ENCODE results near the gene FGD3.

The FGD3 gene

GRCh38 chr9:93025736-93026135 is 78.4 kb downstream of the FGD3 start:
- no peak for TF ChIP-seq ZFX (IDR thresholded peaks at IDR 0.05; ENCODE audit: borderline replicate concordance)
- TF ChIP-seq, protein P1, sequence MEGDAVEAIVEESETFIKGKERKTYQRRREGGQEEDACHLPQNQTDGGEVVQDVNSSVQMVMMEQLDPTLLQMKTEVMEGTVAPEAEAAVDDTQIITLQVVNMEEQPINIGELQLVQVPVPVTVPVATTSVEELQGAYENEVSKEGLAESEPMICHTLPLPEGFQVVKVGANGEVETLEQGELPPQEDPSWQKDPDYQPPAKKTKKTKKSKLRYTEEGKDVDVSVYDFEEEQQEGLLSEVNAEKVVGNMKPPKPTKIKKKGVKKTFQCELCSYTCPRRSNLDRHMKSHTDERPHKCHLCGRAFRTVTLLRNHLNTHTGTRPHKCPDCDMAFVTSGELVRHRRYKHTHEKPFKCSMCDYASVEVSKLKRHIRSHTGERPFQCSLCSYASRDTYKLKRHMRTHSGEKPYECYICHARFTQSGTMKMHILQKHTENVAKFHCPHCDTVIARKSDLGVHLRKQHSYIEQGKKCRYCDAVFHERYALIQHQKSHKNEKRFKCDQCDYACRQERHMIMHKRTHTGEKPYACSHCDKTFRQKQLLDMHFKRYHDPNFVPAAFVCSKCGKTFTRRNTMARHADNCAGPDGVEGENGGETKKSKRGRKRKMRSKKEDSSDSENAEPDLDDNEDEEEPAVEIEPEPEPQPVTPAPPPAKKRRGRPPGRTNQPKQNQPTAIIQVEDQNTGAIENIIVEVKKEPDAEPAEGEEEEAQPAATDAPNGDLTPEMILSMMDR (IDR thresholded peaks at IDR 0.05) = no peak
- H3K27ac ChIP-seq = no peak overlapping the region

DNA sequence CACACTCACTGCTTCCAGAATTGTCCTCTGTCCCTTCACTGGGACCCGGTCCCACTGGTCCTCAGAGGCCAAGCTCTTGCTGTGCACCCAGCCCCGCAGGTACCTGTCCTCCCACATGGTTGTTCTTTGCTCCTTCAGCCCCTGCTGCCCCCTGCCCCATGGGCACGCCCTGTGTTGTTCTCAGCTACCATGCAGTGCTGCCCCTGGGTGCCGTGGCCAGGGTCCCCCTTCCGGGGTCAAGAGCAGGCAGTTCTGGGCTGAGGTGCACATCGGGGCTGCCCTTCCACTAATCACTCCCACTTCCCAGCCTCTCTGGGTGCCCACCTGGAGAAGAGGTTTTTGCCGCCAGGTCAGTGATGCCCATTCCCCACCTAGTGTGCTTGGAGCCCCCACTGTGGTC is 79.3 kb downstream of the FGD3 start:
- no peak overlapping the region for H3K27ac ChIP-seq
- no peak for TF ChIP-seq ZFX (IDR thresholded peaks at IDR 0.05; ENCODE audit: borderline replicate concordance)
- TF ChIP-seq, protein P1 (IDR thresholded peaks at IDR 0.05) = no peak

GRCh38 chr9:93027750-93028149 is 80.4 kb downstream of the FGD3 start:
- TF ChIP-seq, protein P1 (IDR thresholded peaks at IDR 0.05) = no peak
- no peak for TF ChIP-seq ZFX (IDR thresholded peaks at IDR 0.05; ENCODE audit: borderline replicate concordance)
- no peak overlapping the region for H3K27ac ChIP-seq

DNA sequence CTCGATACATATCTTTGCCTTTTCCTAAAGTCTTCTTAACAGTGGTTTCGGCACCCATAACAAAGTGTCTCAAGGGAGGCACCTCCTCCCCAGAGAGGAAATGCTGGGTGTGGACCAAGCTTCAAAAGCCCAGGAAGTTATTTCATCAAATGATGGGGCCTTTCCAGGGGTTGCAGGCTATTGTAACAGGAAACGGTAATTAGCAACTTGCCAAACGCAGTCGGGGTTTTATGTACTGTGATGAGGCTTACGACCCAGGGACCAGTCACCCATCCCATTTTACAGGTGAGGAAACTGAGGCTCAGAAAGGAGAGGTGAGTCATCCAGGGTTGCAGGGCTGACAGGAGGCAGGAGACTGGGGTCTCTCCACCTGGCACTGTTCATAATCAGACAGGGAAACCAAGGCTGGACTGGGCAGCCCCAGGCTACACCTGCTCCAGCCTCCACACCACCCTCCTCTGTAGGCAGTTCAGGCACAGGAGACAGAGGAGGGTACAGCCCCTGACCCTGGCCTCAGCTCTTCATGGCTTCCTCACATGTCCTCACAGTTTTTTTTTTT is 81.2 kb downstream of the FGD3 start:
- H3K27ac ChIP-seq = no peak overlapping the region

GRCh38 chr9:93030642-93031628 is 83.6 kb downstream of the FGD3 start:
- TF ChIP-seq ZFX (IDR thresholded peaks at IDR 0.05; ENCODE audit: borderline replicate concordance) = no peak
- TF ChIP-seq, protein P1 (IDR thresholded peaks at IDR 0.05) = no peak
- H3K27ac ChIP-seq = no peak overlapping the region

More for the DNA sequence above, 81.2 kb downstream of the FGD3 start:
- TF ChIP-seq ZFX (IDR thresholded peaks at IDR 0.05; ENCODE audit: borderline replicate concordance) = no peak
- TF ChIP-seq, protein P1 (IDR thresholded peaks at IDR 0.05) = no peak

DNA sequence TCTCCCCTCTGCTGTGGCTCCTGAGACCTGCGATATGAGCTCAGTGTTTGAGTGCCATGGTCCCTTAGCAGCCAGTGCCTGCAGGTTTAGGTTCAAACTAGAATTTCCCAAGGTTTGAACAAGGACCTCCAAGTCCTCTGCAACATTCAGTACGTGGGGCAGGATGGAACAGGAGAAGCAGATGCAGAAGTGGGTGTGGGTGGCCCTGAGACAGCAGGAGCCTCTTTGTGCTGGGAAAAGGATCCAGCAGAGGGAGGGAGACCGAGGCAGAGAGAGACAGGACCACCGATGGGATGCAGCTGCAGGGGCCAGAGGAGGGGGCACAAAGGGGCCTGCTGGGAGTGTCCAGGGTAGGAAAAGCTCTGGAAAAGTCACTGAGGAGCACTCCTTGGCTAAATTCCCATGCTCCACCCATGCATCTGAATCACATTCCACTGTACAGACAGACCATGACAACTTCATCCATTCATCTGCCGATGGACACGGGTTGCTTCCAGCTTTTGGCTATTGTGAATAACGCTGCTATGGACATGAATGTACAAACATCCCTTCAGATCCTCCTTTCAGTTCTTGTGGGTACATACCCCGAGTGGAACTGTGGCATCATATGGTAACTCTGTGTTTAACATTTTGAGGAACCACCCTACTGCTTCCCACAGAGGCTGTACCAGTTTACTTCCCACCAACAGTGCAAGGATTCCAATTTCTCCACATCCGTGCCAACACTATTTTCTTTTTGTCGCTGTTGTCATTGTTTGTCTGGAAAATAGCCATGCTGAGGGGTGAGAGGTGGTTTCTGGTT is 84.5 kb downstream of the FGD3 start:
- no peak for TF ChIP-seq ZFX (IDR thresholded peaks at IDR 0.05; ENCODE audit: borderline replicate concordance)
- TF ChIP-seq, protein P1 (IDR thresholded peaks at IDR 0.05) = no peak
- H3K27ac ChIP-seq = no peak overlapping the region
